COR-L47 (cell line): ENCODE data around the gene ST3GAL3.
A peak's percentile ranks its signal among the peaks of the same experiment; 100 is the strongest.

Experiments
- DNase-seq: peaks from one replicate; lab custom pipeline; 2025; lab: John Stamatoyannopoulos, UW

The ST3GAL3 gene

DNA sequence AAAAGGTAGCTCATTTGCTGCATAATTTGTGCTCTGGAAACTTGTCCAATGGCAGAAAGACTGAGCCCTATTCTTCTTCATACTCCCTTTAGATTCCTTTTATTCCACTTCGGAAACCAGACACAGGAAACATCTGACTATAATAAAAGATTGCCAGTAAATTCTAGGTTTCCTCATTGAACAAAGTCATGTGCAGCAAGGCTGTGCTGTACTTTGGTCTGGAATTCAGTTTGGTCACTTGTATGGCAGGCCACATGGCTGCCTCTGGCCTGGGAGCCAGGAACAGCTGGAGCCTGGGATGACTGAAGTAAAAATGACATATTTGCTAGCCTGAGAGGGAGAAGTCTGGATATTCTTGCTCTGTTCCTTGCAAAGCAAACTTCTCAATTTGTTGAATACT is 79.6 kb downstream of the ST3GAL3 start:
- no peak for DNase-seq

DNA sequence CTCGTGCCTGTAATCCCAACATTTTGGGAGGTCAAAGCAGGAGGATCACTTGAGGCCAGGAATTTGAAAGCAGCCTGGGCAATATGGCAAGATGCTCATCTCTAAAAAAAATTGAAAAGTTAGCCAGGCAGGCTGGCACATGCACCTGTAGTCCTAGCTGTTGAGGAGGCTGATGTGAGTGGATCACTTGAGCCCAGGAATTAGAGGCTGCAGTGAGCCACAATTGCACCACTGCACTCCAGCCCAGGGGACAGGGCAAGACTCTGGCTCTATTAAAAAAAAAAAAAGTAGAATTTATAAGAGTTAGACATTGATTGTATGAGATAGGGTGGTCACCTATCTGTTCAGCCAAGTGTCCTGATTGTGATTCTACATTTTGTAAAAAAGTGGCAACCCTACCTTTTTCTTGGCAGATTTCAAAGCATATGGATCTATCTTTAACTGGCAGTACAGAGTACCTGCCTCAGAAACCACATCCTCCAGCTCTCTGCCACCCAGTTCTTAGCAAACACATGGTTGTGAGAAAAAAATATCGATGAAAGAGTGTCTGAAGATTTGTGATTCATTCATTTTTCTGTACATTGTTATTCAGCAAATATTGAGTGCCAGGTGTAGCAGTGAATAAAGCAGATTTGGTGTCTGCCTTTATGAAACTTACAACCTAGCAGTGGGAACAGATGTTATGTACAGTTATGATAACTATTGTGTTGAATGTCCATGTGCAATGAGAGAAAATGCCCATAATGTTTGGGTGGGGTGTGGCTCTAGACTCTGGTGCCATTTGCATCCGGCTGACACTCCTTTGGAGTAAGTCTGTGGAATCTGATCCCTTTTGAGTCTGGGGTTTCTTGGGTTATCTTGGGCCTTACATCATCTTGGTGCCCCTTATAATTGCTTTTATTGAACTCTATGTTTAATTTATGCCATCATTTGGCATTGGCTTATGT is 82.5 kb downstream of the ST3GAL3 start:
- no peak for DNase-seq

DNA sequence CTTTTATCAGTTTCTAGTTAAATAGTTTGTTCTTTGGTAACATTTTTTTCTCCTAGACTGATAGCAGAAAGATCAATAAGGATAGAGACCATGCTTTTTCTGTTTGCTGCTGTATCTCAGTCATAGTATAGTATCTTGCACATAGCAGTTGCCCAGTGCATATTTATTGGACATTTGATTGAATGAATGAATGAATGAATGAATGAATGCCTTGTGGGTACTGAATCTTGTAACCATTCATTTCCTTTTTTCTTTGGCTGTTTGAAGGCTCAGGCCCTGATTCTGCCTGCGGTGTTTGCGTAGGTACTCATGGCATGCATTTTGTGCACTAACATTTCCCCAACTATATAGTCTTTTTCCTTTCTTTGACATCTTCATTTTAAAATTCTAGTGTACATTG is 83.9 kb downstream of the ST3GAL3 start:
- no peak for DNase-seq

DNA sequence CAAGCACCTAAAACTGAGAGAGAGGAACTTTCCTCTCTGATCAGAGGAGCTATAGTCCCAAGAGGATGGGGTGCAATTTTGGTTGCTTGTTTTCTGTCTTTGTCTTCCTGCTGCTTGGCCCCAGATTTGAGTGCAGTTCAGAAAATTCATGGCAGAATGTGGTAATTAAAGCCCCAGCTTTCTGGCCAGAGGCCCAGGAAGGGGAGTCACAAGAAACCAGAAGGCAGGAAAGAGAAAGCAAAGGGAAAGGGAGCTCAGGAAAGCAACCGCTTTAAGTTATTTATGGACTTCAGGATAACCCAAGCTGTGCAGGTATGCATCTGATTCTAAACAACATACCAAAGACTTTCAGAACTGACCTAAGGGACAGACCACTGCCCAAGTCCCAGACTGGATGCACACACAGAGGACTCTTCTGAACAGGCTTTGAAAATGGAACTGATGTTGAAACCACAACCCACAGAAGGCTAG is 88.8 kb downstream of the ST3GAL3 start:
- DNase-seq, result peak; percentile 39

DNA sequence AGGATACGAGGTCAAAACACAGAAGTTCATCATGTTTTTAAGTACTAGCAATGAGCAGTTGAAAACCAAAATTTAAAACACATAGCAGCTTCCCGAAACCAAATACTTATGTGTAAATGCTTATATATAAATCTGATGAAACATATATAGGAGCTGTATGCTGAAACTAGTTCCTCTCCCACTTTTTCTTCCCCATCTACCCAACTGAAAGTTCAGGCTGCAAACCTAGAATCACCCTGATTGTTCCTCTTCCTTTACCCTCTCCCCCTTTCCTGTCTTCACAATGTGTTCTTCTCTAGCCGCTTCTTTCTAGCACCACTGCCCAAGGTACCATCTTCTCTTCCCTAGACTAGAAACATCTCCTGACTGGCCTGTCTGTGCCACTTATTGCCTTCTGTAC is 90.6 kb downstream of the ST3GAL3 start:
- DNase-seq, result no peak

DNA sequence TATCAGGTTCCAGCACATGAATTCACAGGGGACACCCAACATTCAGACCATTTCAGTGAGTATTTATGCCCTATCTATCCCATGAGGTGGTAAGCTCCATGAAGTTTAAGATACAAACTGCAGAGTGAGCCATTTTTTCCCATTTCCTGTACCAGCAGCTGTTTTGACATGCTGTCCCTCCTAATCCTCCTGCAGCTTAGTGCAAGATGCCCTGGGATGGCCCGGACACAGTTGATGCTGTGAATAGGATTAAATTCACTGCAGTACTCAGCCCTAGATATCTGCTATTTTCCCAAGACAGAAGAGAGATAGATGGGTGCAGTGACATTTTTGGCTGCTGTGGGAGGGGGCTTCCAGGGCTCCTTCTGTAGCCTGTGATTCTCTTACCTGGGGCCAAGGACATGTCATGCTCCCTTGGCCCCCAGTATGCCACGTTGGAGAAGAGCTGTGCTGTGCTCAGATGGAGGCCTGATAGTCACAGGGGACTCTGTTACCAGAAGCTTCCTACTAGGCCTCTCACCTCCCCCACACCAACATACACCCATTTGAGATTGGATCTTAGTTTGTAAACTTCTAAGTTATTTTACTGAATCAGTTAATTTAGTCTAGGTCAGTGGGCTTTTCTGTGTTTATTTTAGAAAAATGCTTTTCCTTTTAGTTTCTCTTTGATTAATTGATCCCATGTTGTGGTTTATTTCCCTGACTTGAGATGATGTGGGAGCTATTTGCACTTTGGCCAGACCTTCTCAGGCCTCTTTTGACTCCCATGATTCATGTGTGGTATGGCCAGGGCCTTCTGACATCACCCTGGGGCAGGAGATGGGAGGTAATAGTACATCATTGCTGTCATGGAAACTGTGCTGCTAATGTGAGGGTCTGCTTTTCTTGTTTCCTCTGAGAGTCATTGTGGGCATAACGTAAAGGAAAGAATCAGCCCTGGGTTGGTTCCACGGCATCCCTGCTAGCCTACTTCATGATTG is 92.6 kb downstream of the ST3GAL3 start:
- no peak for DNase-seq

DNA sequence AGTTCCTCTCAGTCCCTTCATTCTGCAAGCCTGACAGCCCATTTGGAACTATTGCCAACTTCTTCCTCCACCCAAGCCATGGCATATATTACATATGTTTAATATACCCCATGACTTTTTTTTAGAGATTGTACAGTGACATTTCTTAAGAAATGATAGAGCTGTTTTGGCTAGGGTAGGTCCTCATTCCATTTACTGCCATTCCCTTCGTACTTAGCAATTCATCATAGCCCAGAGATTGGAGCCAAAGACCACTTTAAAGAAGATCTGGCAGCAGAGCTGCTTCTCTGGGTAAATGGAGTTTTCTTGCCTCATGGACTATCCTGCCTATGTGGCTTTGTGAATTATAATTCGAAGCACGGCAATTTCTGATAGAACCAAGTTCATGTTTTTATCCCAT is 93.4 kb downstream of the ST3GAL3 start:
- DNase-seq, result no peak

DNA sequence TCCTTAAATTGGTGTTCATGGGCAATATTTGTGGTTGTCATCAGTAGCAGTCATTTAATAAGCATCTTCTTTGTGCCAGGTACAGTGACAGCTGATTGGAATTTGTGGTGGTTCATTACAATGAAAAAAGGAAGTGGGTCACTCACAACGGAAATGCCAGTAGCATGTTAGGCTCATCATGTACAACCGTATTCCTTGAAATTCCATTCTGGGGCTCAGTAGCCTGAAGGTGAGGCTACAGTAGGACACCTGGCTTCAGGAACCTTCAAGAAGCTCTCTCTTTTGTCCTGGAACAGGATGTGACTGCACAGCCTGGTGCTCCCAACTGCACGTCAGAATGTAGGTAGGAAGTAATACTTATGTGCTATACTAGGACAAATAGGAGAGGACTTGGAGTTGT is 93.9 kb downstream of the ST3GAL3 start:
- DNase-seq, result no peak

DNA sequence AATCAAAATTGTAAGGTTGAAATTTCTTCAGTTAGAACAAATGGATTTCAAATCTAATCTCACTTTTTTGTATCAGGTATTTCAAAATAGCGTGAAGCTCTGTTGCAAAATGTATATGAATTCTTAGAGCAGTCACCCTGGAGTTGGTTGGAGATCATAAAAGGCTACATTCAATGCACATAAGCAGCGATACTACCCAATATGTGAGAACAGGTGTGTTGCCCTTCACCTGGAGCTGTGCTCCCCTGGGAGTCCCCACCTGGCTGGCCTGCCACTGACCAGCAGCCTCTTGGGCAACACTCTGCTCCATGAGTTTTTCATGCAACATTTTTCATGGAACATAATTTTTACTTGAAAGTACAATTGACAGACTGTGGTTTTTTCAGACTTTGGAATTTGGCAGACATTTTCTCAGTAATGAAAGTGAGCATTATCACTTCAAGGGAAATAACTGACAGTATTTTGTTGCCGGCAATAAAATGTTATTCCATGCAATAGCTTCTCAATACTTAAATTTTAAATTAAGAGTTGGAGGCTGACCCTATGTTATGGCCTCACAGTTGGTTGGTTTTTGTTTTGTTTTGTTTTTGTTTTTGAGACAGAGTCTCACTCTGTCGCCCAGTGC is 95.1 kb downstream of the ST3GAL3 start:
- DNase-seq, result no peak

DNA sequence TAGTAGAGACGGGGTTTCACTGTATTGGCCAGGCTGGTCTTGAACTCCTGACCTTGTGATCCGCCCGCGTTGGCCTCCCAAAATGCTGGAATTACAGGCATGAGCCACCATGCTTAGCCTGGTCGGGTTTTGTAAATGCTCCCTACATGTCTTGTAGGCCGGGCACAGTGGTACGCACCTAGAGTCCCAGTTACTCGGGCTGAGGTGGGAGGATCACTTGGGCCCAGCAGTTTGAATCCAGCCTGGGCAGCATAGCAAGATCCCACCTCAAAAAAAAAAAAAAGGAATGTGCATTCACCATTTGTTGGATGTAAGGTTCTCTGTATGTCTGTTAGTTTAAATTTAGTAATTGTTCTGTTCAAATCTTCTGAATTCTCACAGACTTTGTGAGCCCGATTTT is 95.8 kb downstream of the ST3GAL3 start:
- no peak for DNase-seq

DNA sequence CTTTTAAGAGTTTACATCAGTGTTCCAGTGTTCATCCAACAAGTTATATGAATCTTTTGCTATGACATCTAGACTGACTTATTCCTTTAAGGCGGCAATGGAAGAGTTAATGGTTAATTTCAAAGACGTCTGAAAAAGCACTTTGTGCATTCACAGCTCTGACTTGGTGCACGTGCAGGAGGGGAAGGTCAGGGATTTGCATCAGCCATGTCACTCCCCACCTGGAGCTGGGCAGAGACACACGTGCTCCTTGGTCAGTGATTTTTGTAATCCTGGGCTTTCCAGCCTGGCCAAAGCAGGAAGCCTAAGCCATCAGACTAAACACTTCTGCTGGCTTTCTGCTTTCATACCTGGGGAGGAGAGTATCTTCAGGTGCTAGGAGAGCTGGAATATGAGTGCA is 96.3 kb downstream of the ST3GAL3 start:
- no peak for DNase-seq

DNA sequence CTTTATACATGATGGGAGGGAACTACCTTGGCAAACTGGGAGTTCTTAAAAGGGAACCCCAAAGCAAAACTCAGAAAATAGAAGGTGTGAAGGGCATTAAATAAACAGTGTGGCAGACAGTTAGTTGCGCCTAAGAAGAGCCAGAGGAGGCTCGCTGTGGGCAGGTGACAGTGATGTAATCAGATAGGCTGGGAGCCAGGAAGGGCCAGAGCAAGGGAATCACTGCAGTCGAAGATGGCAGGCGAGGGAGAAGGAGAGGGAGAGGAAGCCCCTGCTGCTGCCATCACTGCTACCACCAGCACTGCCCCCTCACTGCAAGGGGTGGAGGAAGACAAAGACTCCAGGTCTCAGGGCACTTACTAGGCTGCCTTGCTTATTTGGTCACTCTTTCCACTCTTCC is 97.2 kb downstream of the ST3GAL3 start:
- no peak for DNase-seq

DNA sequence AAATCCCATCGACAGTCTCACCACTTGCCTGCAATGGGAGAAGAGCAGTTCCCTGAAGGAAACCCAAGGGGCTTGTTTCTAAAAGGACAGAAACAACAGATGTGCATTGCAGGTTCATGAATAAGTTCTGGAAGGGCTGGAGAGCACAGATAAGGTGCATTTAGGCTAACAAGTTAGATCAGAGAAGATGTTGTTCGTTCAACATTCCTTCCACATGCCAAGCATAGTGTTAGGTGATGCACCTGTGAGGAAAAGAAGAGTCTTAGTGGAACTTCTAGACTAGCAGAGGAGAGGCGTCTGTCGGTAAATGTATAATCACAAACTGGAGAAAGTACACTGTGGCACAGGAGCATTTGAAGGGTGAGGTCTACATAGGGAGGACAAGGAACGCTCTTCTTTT is 98.0 kb downstream of the ST3GAL3 start:
- DNase-seq, result no peak

DNA sequence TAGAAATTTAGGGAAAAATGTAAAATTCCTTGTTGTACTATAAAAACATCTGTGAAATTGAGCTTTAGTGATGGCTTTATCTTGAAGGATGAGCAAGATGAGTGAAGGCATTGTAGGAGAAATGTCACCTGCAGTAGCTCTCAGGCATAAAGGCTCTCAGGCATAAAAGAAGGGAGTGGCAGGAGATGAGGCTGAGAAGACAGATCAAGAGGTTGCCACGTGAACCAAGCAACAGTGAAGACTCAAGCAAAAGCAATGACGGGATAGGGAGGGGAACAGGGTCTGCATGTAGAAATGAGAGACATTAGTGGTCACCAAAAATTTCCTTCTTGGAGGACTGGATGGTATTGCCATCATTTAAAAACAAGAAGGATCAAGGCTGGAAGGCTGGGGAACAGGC is 98.8 kb downstream of the ST3GAL3 start:
- DNase-seq, result no peak

DNA sequence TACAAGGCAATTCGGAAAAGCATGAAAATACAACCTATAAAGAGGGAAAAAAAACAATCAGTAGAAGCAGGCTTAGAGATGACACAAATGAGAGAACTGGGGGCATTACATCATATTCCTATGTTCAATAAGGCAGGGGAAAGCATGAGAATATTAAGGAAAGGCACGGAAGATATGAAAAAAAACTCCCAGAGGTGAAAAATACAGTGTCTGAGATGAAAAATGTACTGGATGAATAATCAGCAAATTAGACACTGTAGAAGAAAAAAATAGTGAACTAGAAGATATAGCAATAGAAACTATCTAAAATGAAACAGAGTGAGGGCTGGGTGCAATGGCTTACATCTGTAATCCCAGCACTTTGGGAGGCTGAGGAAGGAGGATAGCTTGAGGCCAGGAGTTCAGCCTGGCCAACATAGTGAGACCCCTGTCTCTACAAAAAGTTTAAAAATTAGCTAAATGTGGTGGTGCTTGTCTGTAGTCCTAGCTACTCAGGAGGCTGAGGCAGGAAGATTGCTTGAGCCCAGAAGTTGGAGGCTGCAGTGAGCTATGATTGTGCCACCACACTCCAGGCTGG is 101.8 kb downstream of the ST3GAL3 start:
- DNase-seq, result no peak

DNA sequence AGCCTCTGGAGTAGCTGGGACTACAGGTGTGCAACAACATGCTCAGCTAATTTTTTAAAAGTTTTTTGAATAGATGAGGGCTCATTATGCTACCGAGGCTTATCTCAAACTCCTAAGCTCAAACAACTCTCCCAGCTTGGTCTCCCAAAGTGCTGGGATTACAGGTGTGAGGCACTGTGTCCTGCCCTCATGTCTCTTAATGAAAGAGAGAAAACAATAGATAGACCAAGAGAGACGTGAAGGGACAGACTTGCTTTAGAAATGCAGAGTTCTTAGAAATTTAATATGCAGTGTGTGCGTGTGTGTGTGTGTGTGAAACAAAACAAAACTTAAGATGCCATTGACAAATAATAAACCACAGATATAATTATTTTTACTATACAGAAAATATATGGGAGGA is 105.2 kb downstream of the ST3GAL3 start:
- DNase-seq, result no peak

DNA sequence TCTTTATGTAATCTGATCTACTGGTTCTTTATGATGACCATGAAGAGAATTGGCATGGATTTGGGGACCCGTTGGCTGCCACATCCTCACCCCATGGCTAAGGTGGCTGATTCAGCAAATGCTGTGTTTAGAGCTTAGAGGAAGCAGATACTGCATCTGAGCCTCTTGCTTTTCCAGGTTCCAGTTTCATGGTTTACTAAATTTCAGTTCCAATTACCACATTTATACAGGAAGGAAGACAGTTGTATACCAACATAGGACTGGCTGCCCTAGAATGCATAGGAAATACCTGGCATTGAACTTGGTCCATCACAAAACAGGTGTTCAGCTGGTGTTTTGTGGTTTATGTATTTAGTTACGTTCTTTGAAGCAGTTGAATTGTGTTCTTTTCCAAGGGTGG is 107.1 kb downstream of the ST3GAL3 start:
- DNase-seq, result no peak

DNA sequence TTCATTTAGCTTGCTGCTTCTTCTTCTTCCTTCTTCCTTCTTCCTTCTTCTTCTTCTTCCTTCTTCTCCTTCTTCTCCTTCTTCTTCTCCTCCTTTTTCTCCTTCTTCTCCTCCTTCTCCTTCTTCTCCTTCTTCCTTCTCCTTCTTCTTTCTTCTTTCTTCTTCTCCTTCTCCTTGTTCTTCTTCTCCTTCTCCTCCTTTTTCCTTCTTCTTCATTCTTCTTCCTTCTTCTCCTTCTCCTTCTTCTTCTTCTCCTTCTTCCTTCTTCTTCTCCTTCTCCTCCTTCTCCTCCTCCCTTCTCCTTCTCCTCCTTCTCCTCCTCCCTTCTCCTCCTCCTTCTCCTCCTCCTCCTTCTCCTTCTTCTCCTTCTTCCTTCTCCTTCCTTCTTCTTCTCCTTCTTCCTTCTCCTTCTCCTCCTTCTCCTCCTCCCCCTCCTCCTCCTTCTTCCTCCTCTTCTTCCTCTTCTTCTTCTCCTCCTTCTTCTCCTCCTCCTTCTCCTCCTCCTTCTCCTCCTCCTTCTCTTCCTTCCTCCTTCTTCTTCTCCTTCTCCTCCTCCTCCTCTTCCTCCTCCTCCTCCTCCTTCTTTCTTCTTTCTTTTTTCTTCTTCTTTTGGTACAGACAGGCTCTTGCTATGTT is 110.1 kb downstream of the ST3GAL3 start:
- no peak for DNase-seq

DNA sequence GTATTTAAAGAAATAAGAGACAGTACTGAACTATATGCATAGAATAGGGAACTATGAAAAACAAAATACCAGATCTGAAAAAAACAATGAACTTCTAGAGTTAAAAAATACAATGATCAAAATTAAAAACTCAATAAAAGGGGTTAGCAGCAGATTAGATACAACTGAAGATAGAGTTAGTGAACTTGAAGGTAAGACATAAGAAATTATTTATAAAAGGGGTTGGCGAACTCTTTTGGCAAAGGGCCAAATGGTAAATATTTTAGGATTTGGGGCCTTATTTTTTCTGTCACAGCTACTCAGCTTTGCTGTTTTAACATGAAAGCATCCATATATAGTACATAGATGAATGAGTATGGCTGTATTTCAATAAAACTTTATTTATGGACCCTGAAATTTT is 111.4 kb downstream of the ST3GAL3 start:
- DNase-seq, result no peak

DNA sequence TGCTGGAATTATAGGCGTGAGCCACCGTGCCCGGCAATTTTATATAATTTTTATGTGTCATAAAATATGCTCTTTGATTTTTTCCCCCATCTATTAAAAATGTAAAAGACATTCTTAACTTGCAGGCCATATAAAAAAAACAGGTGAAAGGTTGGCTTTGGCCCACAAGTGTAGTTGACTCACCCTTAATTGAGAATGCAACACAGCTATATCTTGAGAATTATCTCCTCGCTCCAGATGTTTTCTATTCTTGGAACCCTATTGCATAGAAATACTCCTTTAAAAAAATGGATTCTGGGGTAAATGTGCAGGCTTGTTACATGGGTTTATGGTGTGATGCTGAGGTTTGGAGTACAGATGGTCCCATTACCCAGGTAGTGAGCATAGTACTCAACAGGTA is 112.0 kb downstream of the ST3GAL3 start:
- DNase-seq, result no peak

DNA sequence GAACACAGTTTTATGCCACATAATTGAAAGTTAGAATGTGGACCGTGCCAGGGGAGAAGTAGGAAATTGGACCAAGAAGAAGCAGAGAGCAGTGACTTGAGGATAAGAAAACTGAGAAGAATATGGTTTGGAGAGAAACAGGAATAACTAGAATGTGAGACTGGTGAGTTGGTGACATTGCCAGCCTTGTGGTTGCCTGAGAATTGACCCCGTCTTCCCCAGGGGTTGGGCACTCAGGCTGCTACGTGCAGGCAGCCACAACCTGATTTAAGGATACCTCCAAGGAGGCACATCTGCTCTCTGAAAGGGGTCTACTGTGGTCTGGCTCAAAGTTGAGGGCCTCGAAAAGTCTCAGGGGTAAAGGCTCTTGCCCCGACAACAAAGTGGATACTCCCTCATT is 114.1 kb downstream of the ST3GAL3 start:
- DNase-seq, result no peak
